Left renal pelvis (tissue), 4 donors: ENCODE data around the gene TRPM7. TPM values are rescaled to one million over a fixed set of nuclear protein-coding genes. Genes with fewer than 3 reads are reported as not detected.

ENCODE experiments used
- polyA plus RNA-seq, 4 donors: library from polyadenylated mRNA; unstranded; fragments of 120-200 nt; gene quantifications; one replicate each; pipeline ENCODE4 v1.2.1, GENCODE V29; 2013; ENCODE audit not compliant: insufficient read length in 4 of 4

Gene TRPM7
- polyA plus RNA-seq, 4 donors, result 30.4 to 52.8 (median 48.0) TPM

Other genes starting within 250 kb of the TRPM7 start
- gene USP50, start 140.1 kb downstream of the TRPM7 start, polyA plus RNA-seq, result 1 to 10 TPM in 3 of 4 donors, under 1 TPM in 1; 0.63 to 3.3 (median 1.9) TPM
- 100 to 1,000 TPM in 2 of 4 donors, 10 to 100 TPM in 2; 85.4 to 117 (median 101) TPM for gene SPPL2A, start 78.9 kb upstream of the TRPM7 start, polyA plus RNA-seq
- gene AP4E1, start 221.9 kb upstream of the TRPM7 start, polyA plus RNA-seq, result 10 to 100 TPM in 1 of 4 donors, 1 to 10 TPM in 3; 7.5 to 10.1 (median 8.8) TPM